OCI-LY7 (cell line): ENCODE results near the gene SRGAP3. TPM values are rescaled to one million over a fixed set of nuclear protein-coding genes. Genes with fewer than 3 reads are reported as not detected.

Source experiments
- BruUV-seq: library from RNA; stranded (reverse); fragments of 400-500 nt; replicated peaks from 2 replicates; lab custom pipeline; 2021; lab: Mats Ljungman, UMichigan
- CTCF ChIA-PET: fragments of 300-600 bp; sonication (Branson Sonifier 250); formaldehyde crosslinking; loops from one replicate; lab custom pipeline; 2022; ENCODE audit warnings: antibody characterized with exemption; ENCODE audit not compliant: unreplicated experiment; lab: Charles Lee
- POLR2A ChIA-PET: fragments of 300-600 bp; sonication (Branson Sonifier 250); formaldehyde crosslinking; loops from one replicate; lab custom pipeline; 2022; ENCODE audit warnings: antibody characterized with exemption; lab: Charles Lee
- DNase-seq: peaks from one replicate; pipeline ENCODE4 v3.0.0-alpha.2; 2015; ENCODE audit warnings: low spot score
- H2AFZ ChIP-seq: fragments of 200-600 bp; sonication (generic), shearing (Covaris generic); 2 replicates; pipeline ENCODE4 v1.6.1; 2014; ENCODE audit warnings: mild to moderate bottlenecking, antibody characterized with exemption, low read length, moderate library complexity
- H3K27ac ChIP-seq: fragments of 200-600 bp; sonication (generic); 2 replicates; pipeline ENCODE4 v1.5.1; 2014; ENCODE audit warnings: mixed run types, low read depth, mild to moderate bottlenecking, moderate library complexity, low read length, inconsistent platforms; ENCODE audit not compliant: poor library complexity, severe bottlenecking
- H3K36me3 ChIP-seq: fragments of 200-600 bp; sonication (generic); 2 replicates; pipeline ENCODE4 v1.6.1; 2014; ENCODE audit warnings: mild to moderate bottlenecking, antibody characterized with exemption, low read length, moderate library complexity, mixed read lengths; ENCODE audit not compliant: insufficient read depth
- H3K4me1 ChIP-seq: fragments of 200-600 bp; sonication (generic); 2 replicates; pipeline ENCODE4 v1.5.1; 2014; ENCODE audit warnings: mild to moderate bottlenecking, low read length; ENCODE audit not compliant: insufficient read depth, poor library complexity, severe bottlenecking
- H3K4me2 ChIP-seq: fragments of 200-600 bp; sonication (generic); 2 replicates; pipeline ENCODE4 v1.6.1; 2014; ENCODE audit warnings: mild to moderate bottlenecking, low read length
- H3K4me3 ChIP-seq: fragments of 200-600 bp; sonication (generic); 2 replicates; pipeline ENCODE4 v1.5.1; 2014; ENCODE audit warnings: mild to moderate bottlenecking, low read depth, low read length; ENCODE audit not compliant: poor library complexity, severe bottlenecking
- H3K79me2 ChIP-seq: fragments of 200-600 bp; sonication (generic); 2 replicates; pipeline ENCODE4 v1.6.1; 2016; ENCODE audit warnings: low read depth, mild to moderate bottlenecking, low read length, moderate library complexity, mixed read lengths; ENCODE audit not compliant: insufficient read depth
- H3K9me2 ChIP-seq: fragments of 200-600 bp; sonication (generic); 2 replicates; pipeline ENCODE4 v1.6.1; 2016; ENCODE audit warnings: mild to moderate bottlenecking, low read length, mixed read lengths; ENCODE audit not compliant: insufficient read depth
- H3K9me3 ChIP-seq: fragments of 200-600 bp; sonication (generic); 2 replicates; pipeline ENCODE4 v1.6.1; 2014; ENCODE audit warnings: mild to moderate bottlenecking, mixed run types, low read length, mixed read lengths
- H4K20me1 ChIP-seq: fragments of 200-600 bp; sonication (generic); 2 replicates; pipeline ENCODE4 v1.6.1; 2014; ENCODE audit warnings: mild to moderate bottlenecking, antibody characterized with exemption, low read length, moderate library complexity, mixed read lengths; ENCODE audit not compliant: insufficient read depth
- CTCF ChIP-seq: fragments of 200-600 bp; sonication (generic); conservative IDR thresholded peaks from 2 replicates; pipeline ENCODE4 v1.5.1; 2014; ENCODE audit warnings: mild to moderate bottlenecking, antibody characterized with exemption, low read length, moderate library complexity, mixed read lengths
- EZH2phosphoT487 ChIP-seq: fragments of 200-600 bp; sonication (generic); IDR thresholded peaks from 2 replicates; pipeline ENCODE4 v1.6.1; 2018; ENCODE audit warnings: low read depth, borderline replicate concordance, mild to moderate bottlenecking, mixed run types, antibody characterized with exemption, low read length, moderate library complexity, mixed read lengths
- intact Hi-C: fragments of 100-400 bp; cut with micrococcal nuclease; formaldehyde crosslinking; loops from one replicate; pipeline ENCODE4 v1.10.0; 2022; ENCODE audit not compliant: unreplicated experiment
- total RNA-seq, 2 experiments: library from RNA; depleted of rRNA in 1 of 2; stranded (reverse); fragments of >200 nt in 1 of 2; shearing (Covaris generic) in 1 of 2; gene quantifications; 2 replicates each; pipeline ENCODE4 v1.2.3, GENCODE V29; 2014 to 2022

The SRGAP3 gene
- total RNA-seq, 2 experiments from 2014 or later = 1.5 to 1.7 TPM

GRCh38 chr3:8987645-8988383, 261.6 kb downstream of the SRGAP3 start:
- BruUV-seq = no TSS peak
- Histone ChIP-seq H3K4me3 (no peak overlapping the region), H4K20me1 (no peaks in the 10 kb centered on the region), H3K4me2 (no peak overlapping the region), H3K27ac (no peak overlapping the region), H3K9me2 (no peaks in the 10 kb centered on the region), H3K36me3 (no peaks in the 10 kb centered on the region), H3K4me1 (no peaks in the 10 kb centered on the region), H2AFZ (no peak overlapping the region), H3K9me3 (no peaks in the 10 kb centered on the region), H3K79me2 (no peaks in the 10 kb centered on the region)
- intact Hi-C loops = loop anchor here (1.0 kb wide), 1 partner anchor 314 kb away; no protein-coding TSS in a partner anchor
- TF ChIP-seq CTCF (peak; percentile 83), EZH2phosphoT487 (no peak)
- POLR2A ChIA-PET = interaction anchor here (2.1 kb wide), 1 partner anchor 9 kb away, joined by 7 read pairs; no protein-coding TSS in a partner anchor
- CTCF ChIA-PET = interaction anchor here (0.6 kb wide), 1 partner anchor 315 kb away, joined by 5 read pairs; no protein-coding TSS in a partner anchor
- DNase-seq = peak; percentile 56

GRCh38 chr3:8987226-8987625, 262.2 kb downstream of the SRGAP3 start:
- intact Hi-C loops = no loop called here
- DNase-seq = no peak
- no peak overlapping the region for H3K4me2 ChIP-seq

More at GRCh38 chr3:8987226-8987625, 262.2 kb downstream of the SRGAP3 start:
- no peak for TF ChIP-seq CTCF
- no peak for TF ChIP-seq EZH2phosphoT487
- H2AFZ ChIP-seq = no peak overlapping the region
- ChIA-PET POLR2A (interaction anchor here (0.6 to 2.1 kb wide), 2 partner anchors 9 to 608 kb away, joined by 3 to 7 read pairs; no protein-coding TSS in a partner anchor), CTCF (no interaction called here)
- H3K27ac ChIP-seq = no peak overlapping the region
- H3K9me3 ChIP-seq = no peaks in the 10 kb centered on the region
- no peaks in the 10 kb centered on the region for H3K4me1 ChIP-seq
- H3K4me3 ChIP-seq = no peak overlapping the region
- H3K36me3 ChIP-seq = no peaks in the 10 kb centered on the region
- no peaks in the 10 kb centered on the region for H3K9me2 ChIP-seq
- no TSS peak for BruUV-seq
- H4K20me1 ChIP-seq = no peaks in the 10 kb centered on the region
- H3K79me2 ChIP-seq = no peaks in the 10 kb centered on the region
